ENCODE measurements around the gene LMO7.
"Not testable (repeated sequence)": the region's sequence is repeated elsewhere in the genome, so short reads cannot be mapped to it uniquely, and the experiment has no call there.

The LMO7 gene

DNA sequence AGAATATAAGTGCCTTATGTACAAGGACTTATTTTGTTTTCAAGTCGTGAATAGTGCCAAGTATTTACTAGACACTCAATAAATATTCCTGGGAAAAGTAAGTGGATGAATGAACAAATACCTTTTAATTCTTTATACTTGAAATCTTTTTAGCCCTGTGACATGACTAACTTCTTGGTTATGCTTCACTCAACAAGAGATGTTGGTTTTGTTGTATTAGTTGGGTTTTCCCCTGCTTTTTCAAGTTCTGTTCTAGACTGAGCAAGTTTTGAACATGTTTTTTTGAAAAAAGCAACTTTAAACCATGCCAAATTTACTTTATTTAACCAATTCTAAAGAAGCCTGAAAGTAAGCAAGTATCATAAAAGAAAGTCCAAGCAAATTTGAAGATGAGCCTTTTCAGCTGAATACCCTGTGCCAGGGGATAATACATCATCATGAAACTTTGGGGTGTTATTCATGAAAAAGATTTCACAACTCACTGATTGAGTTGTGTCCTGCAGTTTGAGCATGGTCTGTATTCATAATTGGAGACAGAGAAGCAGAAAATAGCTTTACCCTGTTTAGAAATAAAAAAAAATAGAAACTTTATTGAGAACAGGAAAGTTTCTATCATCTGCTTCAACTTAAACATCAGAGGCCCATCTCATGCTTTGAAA is 11.1 kb downstream of the LMO7 start:
- DNase-seq (ENCODE audit: low spot score), result no peak

DNA sequence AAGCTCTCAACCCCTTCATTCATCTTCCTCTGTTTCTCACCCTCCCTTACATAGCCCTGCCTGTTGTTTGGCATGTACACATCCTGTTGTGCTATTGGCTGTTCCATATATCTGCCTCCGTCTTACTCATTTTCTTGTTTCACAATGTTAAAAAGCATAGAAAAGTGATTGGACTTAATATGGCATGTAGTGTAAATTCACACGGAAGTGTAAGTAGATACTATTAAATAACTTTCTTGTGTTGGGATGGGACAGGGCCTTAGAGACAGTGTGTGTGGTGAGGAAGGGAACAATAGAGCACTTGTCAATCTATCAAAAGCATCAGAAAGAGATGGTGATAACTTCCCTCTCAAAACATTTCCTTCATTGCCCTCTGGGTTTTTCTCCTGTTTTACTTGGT is 12.3 kb downstream of the LMO7 start:
- DNase-seq (ENCODE audit: low spot score), result no peak

DNA sequence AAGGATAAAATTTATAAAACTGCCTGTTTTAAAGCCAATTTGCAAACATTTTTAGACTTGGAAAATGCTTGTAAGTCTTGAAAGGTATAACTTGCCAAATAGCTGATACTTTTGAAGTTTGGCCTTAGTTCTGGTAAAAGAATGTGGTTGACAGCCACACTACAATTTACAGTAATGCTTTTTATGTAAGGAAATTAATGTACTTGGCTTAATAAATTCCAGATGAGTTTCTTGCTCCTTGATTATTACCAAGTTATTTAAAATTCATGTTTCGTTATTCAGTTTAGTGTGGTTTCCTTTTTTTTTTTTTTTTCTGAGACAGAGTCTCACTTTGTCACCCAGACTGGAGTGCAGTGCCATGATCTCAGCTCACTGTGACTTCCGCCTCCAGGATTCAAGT is 14.9 kb downstream of the LMO7 start:
- DNase-seq (ENCODE audit: low spot score), result no peak

DNA sequence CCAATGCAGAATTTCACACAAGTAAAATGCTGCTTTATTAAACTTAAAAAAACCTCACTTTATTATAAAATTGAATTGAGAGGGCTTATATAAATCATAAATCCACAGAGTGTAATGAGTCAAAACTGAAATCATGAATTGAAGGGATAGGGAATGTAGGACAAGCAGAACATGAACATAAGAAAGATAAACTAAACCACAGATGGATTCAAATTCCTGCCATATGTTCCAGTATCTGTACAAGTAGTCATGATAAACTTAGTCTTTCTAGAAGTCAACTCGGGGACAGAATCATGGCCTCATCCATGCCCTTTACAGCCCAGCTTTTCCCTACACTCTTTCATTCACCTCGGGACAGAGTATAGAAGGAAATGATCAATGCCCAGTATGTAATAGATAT is 16.6 kb downstream of the LMO7 start:
- DNase-seq (ENCODE audit: low spot score), result no peak

DNA sequence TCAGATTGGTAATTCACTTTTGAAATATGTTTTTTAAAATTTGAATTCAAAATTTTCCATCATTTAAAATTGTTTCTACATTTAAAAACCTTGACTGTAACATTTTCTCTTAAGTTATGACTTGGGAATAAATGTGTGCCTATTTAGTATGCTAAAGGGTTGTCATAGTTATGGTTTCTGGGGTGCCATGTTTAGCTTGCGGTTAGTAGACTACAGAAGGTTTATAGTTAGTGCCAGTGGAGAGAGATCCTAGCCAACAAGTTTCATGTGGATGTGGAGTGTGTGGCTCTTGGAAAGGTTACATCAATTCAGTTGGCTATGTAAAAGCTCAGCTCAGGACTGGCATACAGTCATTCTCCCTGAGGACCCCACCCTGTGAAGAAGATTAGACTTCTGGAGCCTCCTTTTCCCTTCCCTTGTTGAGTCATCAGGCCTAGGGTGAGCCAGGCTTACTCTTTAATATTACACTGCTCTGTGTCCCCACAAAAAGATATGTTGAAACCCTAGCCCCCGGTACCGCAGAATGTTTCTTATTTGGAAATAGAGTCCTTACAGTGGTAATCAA is 20.4 kb downstream of the LMO7 start:
- DNase-seq (ENCODE audit: low spot score), result no peak

- DNase-seq (ENCODE audit: low spot score), result no peak
These were observed 21.0 kb downstream of the LMO7 start for GRCh38 chr13:75657111-75657510.

DNA sequence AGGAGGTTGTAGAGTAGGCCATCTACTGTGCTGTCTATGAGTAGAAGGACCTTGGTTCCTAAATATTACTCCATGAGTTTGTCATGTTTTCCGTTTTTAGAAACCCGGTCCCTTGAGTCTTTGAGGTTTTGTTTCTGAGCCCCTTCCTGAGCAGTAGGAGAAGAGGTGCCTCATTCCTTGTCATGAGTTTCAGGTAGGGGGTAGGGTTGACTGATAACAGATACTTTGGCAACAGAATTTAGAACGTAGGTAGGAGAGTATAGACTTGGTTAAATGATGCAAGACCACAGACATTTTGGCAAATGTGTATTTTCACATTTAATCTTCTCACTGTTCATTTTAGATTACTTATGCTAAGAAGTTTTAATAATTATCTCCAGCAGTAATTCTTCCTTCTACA is 24.6 kb downstream of the LMO7 start:
- DNase-seq (ENCODE audit: low spot score), result no peak

- no peak for DNase-seq (ENCODE audit: low spot score)
These were observed 25.3 kb downstream of the LMO7 start for GRCh38 chr13:75661443-75661842.

DNA sequence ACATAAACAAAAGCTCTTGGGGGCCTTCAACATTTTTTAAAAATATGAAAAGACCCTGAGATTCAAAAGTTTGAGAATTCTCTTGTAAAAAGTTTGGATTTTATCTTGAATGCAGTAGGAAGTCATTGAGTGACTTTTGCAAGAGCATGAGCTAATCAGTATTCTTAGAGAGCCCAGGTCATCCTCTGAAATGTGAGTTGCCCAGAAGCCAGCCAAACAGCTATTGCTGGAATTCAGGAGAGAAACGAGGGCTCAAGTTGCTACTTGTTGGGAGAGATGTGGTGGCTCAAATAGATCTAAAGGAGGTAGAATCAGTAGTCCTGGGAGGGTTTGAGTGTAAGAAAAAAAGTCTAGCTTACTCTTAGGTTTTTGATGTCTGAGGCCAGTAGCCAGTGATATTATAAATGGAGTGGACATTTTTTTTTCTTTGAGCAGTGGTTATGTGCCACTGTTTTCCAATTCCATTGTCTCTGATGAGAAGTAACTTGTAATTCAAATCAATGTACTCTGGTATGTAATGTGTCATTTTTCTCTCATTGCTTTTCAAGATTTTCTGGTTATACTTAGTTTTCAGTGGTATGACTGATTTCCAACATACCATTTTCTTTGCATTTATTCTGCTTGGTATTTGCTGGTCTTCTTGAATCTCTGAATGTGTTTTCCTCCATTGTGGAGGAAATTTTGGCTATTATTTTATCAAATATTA is 30.7 kb downstream of the LMO7 start:
- no peak for DNase-seq (ENCODE audit: low spot score)

DNA sequence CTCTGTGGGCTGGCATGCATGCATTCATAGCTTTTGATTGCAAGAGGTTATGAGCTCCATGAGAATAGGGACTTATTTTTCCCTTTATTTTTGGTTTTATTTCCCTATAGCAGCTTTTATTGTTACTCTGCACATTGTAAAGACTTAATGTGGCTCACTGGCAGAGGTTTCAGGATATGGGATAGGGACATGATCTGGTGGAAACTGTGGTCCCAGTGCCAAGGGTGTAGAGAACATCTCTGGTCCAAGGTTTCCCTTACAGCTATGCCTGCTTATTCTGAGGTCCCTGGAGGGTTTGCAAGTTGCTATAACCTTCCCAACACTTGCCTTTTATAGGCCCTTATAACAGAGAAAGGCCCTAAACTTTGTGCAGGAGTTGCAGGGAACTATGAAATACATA is 33.6 kb downstream of the LMO7 start:
- no peak for DNase-seq (ENCODE audit: low spot score)

DNA sequence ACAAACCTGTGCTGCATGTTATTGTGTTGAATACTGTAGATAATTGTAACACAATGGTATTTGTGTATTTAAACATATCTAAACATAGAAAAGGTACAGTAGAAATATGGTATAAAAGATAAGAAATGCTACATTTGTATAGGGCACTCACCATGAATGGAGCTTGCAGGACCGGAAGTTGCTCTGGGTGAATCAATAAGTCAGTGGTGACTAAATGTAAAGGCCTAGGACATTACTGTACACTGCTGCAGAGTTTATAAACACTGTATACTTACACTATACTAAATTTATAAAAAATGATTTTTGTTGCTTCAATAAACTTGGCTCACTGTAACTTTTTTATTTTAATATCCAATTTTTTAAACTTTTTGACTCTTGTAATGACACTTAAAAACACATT is 34.4 kb downstream of the LMO7 start:
- DNase-seq (ENCODE audit: low spot score), result no peak

DNA sequence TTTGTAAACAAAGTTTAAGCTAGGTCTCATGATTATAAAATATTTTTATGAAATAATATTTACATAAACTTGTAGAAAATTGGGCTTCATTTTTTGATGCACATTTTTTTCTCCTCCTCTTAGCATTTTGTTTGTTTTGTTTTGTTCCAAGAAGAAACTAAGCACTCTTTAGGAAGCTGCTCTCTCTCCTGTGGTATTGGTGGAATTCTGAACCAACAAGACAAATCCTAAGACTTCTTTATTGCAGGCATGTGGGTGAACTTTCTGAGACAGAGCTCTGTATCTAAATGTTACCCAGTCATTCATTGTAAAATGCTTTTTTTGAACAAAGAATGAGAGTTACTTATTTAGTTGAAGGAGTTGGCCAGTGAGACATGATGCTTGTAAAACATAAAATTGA is 39.3 kb downstream of the LMO7 start:
- DNase-seq (ENCODE audit: low spot score), result no peak

DNA sequence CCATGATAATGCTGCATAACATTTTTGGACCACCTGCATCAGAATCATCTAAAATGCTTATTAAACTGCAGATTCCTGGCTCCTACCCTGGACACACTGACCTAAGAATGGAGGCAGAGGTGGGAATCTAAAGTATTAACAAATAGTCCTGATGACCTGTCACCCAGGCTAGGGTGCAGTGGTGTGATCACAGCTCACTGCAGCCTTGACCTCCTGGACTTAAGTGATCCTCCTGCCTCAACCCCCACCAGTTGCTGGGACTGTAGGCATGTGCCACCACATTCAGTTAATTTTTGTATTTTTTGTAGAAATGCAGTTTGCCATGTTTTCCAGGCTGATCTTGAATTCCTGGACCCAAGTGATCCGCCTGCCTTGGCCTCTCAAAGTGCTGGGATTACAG is 43.3 kb downstream of the LMO7 start:
- no peak for DNase-seq (ENCODE audit: low spot score)

DNA sequence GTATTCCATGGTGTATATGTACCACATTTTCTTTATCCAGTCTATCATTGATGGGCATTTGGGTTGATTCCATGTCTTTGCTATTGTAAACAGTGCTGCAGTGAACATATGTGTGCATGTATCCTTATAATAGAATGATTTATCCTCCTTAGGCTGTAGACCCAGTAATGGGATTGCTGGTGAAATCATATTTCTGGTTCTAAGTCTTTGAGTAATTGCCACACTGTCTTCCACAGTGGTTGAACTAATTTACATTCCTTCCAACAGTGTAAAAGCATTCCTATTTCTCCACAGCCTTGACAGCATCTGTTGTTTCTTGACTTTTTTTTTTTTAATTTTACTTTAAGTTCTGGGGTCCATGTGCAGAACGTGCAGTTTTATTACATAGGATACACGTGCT is 44.1 kb downstream of the LMO7 start:
- DNase-seq (ENCODE audit: low spot score), result not testable (repeated sequence)

GRCh38 chr13:75682326-75682725 is 46.2 kb downstream of the LMO7 start:
- DNase-seq (ENCODE audit: low spot score), result no peak

DNA sequence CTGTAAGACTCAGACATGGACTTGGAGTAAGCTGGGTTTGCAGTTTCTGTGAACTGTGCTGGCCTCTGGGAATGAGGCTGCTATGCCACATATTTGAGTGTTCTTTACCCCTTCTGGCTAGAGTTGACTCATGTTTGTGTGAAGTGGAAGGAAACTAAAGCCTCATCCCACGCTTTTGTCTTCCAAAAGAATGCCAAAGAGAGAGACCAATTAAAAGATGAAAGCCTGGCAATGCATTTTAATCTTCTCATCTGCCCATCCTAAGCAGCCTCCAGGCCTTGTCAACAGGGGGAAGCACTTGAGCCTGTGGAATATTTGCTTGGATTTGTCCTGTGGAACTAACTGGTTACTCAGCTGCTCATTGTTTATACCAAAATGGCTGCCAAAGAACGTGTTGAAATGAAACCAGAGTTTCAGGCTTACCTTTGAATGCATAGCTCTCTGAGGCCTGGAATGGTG is 49.1 kb downstream of the LMO7 start:
- no peak for DNase-seq (ENCODE audit: low spot score)

DNA sequence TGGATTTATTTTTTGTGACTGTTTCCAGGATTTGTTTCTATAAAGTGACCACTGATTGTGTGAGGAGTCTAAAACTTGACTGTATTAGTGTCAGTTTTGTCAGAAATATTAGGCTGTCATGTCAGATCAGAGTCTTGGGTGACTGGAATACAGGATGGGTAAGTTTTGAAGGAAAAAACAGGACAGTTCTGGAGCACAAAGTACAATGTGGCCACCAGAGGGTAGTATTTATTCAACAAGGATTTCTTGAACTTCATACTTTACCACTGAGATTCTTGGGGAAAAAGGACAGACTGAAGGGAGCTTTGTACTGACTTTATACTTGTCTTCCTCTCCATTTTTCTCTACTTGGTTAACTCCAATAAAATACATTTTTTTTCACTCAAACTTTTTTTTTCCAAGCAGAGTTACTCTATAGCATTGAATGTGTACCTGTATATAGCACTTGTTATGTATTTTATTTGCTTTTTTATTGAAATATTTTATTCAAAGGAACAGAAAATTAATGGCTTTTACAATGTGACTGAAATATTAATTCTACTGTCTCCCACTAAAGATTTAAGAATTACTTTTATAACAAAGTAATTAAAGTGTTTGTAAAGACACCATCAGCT is 51.1 kb downstream of the LMO7 start:
- no peak for DNase-seq (ENCODE audit: low spot score)

DNA sequence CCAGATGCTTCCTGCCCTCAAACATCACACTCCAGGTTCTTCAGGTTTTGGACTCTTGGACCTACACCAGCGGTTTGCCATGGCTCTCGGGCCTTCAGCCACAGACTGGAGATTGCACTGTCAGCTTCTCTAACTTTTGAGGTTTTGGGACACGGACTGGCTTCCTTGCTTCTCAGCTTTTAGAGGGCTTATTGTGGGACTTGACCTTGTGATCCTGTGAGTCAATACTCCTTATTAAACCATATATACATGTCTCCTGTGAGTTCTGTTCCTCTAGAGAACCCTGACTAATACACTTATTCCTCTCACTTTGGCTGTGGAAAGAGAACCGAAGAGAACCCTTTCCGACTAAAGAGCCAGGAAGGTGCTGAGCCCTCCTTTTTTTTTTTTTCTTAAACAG is 53.6 kb downstream of the LMO7 start:
- DNase-seq (ENCODE audit: low spot score), result no peak

GRCh38 chr13:75690607-75691006 is 54.5 kb downstream of the LMO7 start:
- DNase-seq (ENCODE audit: low spot score), result no peak

- DNase-seq (ENCODE audit: low spot score), result no peak
These were observed 55.1 kb downstream of the LMO7 start for GRCh38 chr13:75691183-75691582.

GRCh38 chr13:75693227-75693626 is 57.1 kb downstream of the LMO7 start:
- no peak for DNase-seq (ENCODE audit: low spot score)

DNA sequence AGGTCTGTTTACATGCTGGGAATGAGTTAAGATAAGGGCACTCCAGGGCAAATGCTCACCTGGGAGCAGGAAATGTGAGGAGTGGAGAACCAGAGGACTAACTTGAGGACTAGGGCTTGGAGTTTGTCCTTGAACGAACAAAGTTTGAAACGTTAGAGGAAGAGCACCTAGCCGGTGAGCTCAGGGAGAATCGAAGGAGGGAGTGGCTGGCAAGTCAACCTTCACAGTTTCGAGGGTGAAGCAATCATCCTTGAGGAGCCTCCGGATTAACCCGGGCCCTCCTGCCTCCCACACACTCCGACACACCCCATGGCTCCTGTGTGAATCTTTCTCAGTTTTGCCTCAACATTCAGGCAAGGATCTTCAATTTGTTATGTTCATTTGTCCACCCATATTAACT is 58.6 kb downstream of the LMO7 start:
- DNase-seq (ENCODE audit: low spot score), result no peak

GRCh38 chr13:75695908-75696307 is 59.8 kb downstream of the LMO7 start:
- peak; percentile 72 for DNase-seq (ENCODE audit: low spot score)
